ENCODE data around the gene RAP1GAP.

RAP1GAP gene

GRCh38 chr1:21624571-21625389 lies 44.4 kb downstream of the RAP1GAP start:
- DNase-seq: no peak

GRCh38 chr1:21623410-21623961 lies 45.7 kb downstream of the RAP1GAP start:
- DNase-seq: no peak

DNA sequence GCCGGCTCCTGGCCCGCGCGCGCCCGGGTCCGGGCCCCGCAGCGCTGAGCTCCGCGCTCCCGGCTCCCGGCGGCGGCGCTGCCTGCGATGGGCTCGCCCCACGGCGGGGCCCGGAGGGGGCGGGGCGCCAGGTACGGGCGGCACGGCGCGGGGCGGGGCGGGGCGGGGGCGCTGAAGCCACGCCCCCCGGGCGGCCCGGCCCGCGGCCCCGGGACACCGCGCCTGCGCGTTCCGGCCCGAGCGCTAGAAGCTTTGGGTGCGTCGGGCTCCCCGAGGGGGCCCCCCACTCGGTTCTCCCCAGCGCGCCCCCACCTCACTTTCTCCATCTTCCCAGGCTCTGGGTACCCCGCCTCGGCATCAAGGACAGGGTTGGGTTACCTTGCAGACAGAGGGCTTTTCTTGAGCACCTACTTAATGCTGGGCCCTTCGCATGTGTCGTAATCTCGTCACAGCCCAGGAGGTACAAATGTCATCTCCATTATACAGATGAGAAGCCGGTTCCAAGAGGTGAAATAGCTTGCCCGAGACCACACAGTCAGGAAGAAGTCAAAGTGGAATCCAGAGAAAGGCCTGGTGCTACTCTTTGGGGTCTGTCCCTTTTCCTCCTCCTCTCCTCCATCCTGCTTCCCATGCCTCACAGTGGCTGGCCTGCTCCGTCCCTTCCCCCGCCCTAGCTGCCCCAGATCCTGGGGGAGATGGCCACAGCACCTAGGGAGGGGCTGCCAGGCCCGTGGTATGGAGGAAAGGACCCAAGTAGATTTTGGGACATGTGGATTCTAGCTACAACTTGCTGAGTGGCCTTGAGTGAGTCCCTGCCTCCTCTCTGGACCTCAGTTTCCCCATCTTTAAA lies 46.5 kb downstream of the RAP1GAP start:
- no peak for DNase-seq

DNA sequence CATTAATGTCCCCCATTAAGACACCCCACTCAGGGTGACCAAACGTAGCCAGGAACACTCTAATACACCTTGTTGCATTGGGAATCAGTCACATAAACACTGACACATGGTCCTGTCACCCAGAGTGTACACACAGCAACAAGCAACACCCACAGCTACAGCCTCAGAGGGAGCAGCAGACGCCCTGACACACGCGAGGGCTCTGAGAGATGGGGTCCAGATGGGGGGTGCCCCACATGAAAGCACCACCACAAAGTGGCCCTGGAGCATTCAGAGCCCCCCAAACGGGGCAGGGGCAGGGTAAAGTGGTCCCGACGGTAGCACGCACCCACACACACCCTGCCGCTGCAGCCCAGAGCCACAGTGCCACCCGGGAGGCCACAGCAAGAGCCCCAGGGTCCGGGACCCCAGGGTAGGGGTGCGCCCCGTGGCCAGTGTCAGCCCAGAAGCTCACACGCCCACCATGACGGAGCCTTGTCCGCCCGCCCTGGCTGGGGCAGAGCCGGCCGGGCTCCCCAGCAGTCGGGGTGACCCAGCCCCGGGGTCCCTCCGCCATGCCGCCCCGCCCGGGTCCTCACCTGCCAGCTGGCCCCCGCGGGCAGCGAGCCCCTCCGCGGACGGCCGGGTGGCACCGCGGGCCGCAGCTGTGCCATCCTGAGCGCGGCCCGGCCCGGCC lies 47.3 kb downstream of the RAP1GAP start:
- no peak for DNase-seq

DNA sequence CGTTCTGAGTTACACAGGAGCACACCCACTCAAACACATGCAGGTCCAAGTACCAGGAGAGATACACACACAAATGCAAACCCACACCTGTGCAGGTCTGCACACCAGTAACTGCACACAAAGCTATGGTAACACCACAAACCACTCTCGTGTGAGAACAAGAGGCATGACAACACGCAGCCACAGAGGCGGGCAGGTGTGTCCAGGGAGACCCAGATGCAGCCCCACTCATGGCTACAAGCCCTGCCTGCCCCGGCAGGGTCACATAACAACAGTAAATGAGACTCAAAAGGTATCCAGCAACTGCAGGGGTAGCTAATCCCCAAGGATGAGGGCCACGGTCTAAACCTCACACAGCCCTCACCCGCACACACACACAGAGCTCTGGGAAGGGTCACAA lies 48.1 kb downstream of the RAP1GAP start:
- no peak for DNase-seq

DNA sequence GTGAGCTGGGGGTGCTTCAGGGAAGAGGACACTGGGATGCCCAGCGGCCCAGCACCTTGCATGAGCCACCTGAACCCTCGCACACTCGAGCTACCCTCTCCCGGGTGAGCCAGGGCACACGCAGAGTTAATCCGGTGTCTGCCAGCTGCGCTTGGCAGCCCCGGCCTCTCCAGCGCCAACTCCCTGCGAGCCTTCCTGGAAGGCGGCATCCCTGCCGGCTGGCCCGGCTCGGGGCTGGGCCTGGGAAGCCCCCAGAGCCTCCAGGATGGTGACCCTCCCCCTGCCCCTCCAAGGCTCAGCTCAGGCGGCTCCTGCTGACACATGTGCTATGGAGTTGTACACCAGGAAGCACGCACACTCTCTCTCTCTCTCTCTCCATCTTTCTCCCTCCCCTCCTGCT lies 48.7 kb downstream of the RAP1GAP start:
- DNase-seq: no peak

DNA sequence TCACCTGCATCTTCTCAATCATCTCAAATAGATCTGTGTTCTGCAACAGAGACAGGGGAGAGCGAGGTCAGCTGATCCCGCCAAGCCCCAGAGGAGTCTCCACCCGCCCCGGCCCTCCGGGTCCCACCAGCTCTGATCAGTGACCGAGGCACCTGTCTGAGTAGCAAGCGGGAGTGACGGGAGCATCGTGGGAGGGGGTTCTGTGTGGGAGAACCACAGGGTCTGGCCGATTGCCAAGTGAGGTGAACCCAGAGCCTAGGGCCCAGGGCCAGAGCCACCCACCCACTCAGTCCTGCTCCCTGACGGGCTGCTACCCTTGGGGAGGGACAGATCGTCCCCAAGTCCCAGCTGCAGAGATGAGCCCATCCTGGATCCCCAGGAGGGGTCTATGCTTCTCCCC lies 49.1 kb downstream of the RAP1GAP start:
- no peak for DNase-seq

GRCh38 chr1:21619375-21619947 lies 49.7 kb downstream of the RAP1GAP start:
- DNase-seq: no peak

DNA sequence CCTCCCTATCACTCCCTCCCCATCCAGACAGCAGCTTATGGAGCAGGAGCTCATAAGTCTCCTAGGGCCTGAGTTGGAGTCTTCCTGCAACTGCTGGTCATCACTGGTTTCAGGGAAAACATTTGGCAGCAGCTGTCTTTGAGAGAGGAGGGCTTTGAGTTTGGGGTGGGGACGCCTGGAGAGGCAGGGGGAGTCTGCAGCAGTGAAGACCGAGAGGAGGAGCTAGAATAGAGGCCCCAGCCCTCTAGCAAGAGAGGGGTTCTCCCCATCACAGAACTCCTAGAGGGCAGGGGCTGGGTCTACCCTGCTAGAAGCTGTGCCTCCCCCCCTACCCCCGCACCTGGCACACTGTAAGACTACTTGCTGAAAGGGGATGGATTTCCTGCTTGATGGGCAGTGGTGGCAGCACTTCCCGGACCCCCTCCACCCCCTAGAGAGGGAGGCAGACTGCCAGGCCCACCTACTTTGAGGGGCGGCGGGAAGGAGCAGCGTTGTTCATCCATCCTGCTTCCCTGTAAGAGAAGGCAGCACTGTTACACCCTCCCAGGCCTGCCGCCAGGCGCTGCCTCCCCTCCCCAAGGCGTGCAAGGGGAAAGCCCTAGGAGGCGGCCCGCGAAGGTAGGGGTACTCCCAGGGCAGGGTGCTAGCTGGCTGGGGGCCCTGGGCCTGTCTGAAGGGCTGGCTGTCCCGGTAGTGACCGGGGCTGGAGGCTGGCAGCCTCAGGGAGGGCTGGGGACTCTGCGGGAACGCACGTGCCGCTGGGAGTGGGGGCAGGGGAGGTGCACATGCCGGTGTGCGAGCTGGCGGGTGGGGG lies 50.4 kb downstream of the RAP1GAP start:
- no peak for DNase-seq

GRCh38 chr1:21618059-21618458 lies 51.1 kb downstream of the RAP1GAP start:
- DNase-seq: no peak

DNA sequence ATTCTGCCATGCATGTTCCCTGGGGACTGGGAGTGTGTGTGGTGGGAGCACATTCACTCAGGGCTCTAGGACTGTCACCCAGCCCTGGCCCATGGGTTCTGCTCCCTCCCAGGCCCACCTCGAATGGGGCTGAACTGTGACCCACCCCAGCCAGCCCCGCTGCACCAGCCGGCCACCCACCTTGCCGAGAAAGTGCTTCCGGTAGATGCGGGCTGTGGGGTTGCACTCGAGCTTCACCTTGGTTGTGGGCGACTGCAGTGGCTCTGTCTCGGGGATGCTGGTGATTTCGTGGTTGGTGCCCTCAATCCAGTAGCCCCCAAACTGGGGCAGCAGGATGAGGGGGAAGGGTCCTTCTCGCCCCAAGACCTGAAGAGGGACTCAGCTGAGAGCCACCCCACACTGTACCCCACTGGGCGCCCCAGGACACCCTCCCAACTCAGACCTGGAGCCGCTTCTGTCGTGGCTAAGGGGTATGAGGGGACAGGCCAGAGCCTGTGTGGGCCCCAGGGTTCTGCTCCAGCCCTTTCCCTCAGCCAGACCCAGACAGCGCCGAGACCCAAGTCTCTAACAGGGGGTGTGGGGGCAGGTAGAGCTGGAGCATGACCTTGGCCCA lies 51.9 kb downstream of the RAP1GAP start:
- no peak for DNase-seq

GRCh38 chr1:21616372-21616771 lies 52.8 kb downstream of the RAP1GAP start:
- DNase-seq: no peak

GRCh38 chr1:21614419-21615115 lies 54.6 kb downstream of the RAP1GAP start:
- no peak for DNase-seq

- no peak for DNase-seq
These were observed 55.9 kb downstream of the RAP1GAP start for GRCh38 chr1:21613072-21613867.

- DNase-seq: no peak
These were observed 57.1 kb downstream of the RAP1GAP start for GRCh38 chr1:21612057-21612456.

- no peak for DNase-seq
These were observed 58.0 kb downstream of the RAP1GAP start for GRCh38 chr1:21610989-21611785.

DNA sequence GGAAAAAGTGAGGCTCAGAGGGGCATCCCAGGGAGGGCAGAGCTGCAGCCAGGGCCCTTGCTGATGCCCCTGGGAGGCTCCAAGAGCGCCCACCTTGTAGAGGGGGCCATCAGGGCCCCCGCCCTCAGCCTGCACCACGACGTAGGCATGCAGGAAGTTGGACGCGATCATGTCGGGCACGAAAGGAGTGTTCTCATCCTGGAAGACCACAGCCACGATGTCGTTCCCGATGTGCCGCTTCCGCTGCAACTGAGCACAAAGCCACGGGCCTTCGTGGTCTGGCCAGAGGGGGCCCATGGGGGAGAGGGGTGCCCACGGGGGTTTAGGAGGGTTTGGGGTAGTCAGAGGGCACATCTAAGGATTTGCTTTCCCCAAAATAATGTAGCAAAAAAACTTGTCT lies 59.1 kb downstream of the RAP1GAP start:
- DNase-seq: no peak

GRCh38 chr1:21608798-21609197 lies 60.4 kb downstream of the RAP1GAP start:
- DNase-seq: no peak
